SK-N-SH treated with all-trans-retinoic acid at 6 μM for 48 hours (cell line): Measurements from ENCODE around the gene PIM2.

ENCODE experiments used
- ATAC-seq: fragments of 200-7000 bp; cut with Tn5 transposase; 3 replicates; pipeline ENCODE4 v1.9.1; 2020; ENCODE audit warnings: mild to moderate bottlenecking, moderate library complexity
- CSDC2 ChIP-seq: fragments of 250-450 bp; sonication (Bioruptor Pico); IDR thresholded peaks from 2 replicates; pipeline ENCODE4 v1.5.0; 2020; ENCODE audit warnings: mild to moderate bottlenecking, moderate library complexity
- GLIS3 ChIP-seq: fragments of 250-450 bp; sonication (Bioruptor Pico); IDR thresholded peaks from 2 replicates; pipeline ENCODE4 v1.5.0; 2020; ENCODE audit warnings: mild to moderate bottlenecking, moderate library complexity
- ISL1 ChIP-seq: fragments of 250-450 bp; sonication (Bioruptor Pico); IDR thresholded peaks from 2 replicates; pipeline ENCODE4 v2.1.2; 2022; ENCODE audit warnings: mild to moderate bottlenecking, moderate library complexity
- OSR1 ChIP-seq: fragments of 250-450 bp; sonication (Bioruptor Pico); IDR thresholded peaks from 2 replicates; pipeline ENCODE4 v1.8.0; 2022; ENCODE audit warnings: moderate library complexity, mild to moderate bottlenecking, inconsistent platforms
- RARB ChIP-seq: fragments of 250-450 bp; sonication (Bioruptor Pico); IDR thresholded peaks from 2 replicates; pipeline ENCODE4 v1.8.0; 2021; ENCODE audit warnings: mild to moderate bottlenecking, moderate library complexity
- SNAI2 ChIP-seq: fragments of 250-450 bp; sonication (Bioruptor Pico); IDR thresholded peaks from 2 replicates; pipeline ENCODE4 v1.5.0; 2020; ENCODE audit warnings: mild to moderate bottlenecking, moderate library complexity
- TCF4 ChIP-seq: fragments of 250-450 bp; sonication (Bioruptor Pico); IDR thresholded peaks from 2 replicates; pipeline ENCODE4 v1.8.0; 2021; ENCODE audit warnings: mild to moderate bottlenecking, moderate library complexity, borderline replicate concordance
- TOX ChIP-seq: fragments of 250-450 bp; sonication (Bioruptor Pico); IDR thresholded peaks from 2 replicates; pipeline ENCODE4 v1.8.0; 2021; ENCODE audit warnings: mild to moderate bottlenecking, moderate library complexity, borderline replicate concordance
- ZC3H10 ChIP-seq: fragments of 250-450 bp; sonication (Bioruptor Pico); IDR thresholded peaks from 2 replicates; pipeline ENCODE4 v1.5.1; 2021; ENCODE audit warnings: mild to moderate bottlenecking, moderate library complexity
- ZFP3 ChIP-seq: fragments of 250-450 bp; sonication (Bioruptor Pico); IDR thresholded peaks from 2 replicates; pipeline ENCODE4 v1.5.0; 2020; ENCODE audit warnings: mild to moderate bottlenecking, moderate library complexity
- ZFP30 ChIP-seq: fragments of 450-650 bp; formaldehyde crosslinking; IDR thresholded peaks from 2 replicates; pipeline ENCODE4 v1.5.0; 2022; ENCODE audit warnings: mild to moderate bottlenecking, moderate library complexity
- ZNF565 ChIP-seq: fragments of 450-650 bp; formaldehyde crosslinking; conservative IDR thresholded peaks from 2 replicates; pipeline ENCODE4 v1.5.0; 2020; ENCODE audit warnings: low read depth, mild to moderate bottlenecking, moderate library complexity
- ZNF70 ChIP-seq: fragments of 450-650 bp; formaldehyde crosslinking; IDR thresholded peaks from 2 replicates; pipeline ENCODE4 v1.5.0; 2020; ENCODE audit warnings: mild to moderate bottlenecking, moderate library complexity
- TF ChIP-seq, protein P1 (sequence below): fragments of 250-450 bp; sonication (Bioruptor Pico); IDR thresholded peaks from 2 replicates; pipeline ENCODE4 v1.8.0; 2020; ENCODE audit warnings: mild to moderate bottlenecking, moderate library complexity, borderline replicate concordance
- TF ChIP-seq, protein P2 (sequence below): fragments of 250-450 bp; sonication (Bioruptor Pico); IDR thresholded peaks from 2 replicates; pipeline ENCODE4 v1.8.0; 2021; ENCODE audit warnings: low read depth, mild to moderate bottlenecking, moderate library complexity, borderline replicate concordance
- TF ChIP-seq, protein P3 (sequence below): fragments of 250-450 bp; sonication (Bioruptor Pico); IDR thresholded peaks from 2 replicates; pipeline ENCODE4 v1.5.1; 2021; ENCODE audit warnings: mild to moderate bottlenecking, moderate library complexity

The PIM2 gene

DNA sequence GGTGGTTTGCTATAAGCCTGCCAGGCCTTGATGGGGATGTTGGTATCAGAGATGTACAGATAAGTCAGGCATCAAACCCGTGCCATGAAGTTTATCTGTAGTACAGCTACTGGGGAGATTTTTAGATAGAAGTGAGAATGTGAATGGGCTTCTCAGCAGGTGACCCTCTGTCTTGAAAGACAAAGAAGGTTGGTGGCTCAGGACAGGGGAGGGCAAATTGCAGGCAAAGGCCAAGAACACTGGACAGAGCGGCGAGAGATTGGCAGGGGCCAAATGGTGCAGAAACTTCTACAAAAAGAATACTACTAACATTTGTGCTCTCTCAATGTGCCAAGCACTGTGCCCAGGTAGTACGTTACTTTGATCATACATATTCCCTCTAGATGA lies 1.9 kb upstream of the PIM2 start:
- no peak for TF ChIP-seq ZFP3 (CRISPR knock-in tag)
- TF ChIP-seq OSR1 (CRISPR knock-in tag): no peak
- TF ChIP-seq, protein P1, sequence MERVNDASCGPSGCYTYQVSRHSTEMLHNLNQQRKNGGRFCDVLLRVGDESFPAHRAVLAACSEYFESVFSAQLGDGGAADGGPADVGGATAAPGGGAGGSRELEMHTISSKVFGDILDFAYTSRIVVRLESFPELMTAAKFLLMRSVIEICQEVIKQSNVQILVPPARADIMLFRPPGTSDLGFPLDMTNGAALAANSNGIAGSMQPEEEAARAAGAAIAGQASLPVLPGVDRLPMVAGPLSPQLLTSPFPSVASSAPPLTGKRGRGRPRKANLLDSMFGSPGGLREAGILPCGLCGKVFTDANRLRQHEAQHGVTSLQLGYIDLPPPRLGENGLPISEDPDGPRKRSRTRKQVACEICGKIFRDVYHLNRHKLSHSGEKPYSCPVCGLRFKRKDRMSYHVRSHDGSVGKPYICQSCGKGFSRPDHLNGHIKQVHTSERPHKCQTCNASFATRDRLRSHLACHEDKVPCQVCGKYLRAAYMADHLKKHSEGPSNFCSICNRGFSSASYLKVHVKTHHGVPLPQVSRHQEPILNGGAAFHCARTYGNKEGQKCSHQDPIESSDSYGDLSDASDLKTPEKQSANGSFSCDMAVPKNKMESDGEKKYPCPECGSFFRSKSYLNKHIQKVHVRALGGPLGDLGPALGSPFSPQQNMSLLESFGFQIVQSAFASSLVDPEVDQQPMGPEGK (CRISPR knock-in tag): no peak
- TF ChIP-seq, protein P2, sequence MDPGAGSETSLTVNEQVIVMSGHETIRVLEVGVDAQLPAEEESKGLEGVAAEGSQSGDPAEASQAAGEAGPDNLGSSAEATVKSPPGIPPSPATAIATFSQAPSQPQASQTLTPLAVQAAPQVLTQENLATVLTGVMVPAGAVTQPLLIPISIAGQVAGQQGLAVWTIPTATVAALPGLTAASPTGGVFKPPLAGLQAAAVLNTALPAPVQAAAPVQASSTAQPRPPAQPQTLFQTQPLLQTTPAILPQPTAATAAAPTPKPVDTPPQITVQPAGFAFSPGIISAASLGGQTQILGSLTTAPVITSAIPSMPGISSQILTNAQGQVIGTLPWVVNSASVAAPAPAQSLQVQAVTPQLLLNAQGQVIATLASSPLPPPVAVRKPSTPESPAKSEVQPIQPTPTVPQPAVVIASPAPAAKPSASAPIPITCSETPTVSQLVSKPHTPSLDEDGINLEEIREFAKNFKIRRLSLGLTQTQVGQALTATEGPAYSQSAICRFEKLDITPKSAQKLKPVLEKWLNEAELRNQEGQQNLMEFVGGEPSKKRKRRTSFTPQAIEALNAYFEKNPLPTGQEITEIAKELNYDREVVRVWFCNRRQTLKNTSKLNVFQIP: no peak
- no peak for TF ChIP-seq ZC3H10
- no peak for TF ChIP-seq ZFP30
- TF ChIP-seq CSDC2: no peak
- no peak for ATAC-seq

DNA sequence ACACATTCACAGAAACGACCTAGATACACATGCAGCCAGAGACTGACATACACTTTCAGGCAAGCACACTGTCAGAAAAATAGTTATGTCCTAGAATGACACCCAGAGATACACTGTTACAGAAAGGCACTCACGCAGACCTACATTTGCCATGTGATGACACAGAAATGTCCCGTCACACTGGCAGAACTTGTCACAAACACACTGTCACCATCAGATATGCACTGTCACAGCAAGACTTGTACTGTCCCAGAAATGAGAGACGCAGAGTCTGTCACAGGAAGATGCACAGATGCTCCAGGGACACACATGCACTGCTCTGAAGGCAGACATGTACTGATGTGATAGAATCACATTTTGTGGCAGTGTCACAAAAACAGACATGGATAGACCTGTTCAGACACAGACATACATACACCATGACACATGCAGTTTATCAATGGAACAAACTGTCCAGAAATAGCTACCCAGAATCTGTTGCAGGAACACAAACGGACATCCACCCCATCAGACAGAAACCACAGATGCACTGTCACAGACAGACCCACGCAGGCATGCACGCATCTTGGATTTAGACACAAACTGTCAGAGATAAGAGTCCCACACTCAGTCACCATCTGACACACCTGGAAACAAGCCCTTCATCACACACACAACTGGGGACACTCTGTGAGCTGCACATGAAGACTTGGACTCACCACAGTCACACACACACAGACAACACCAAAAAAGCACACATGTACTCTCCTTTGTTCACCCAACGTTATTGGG lies 1.3 kb upstream of the PIM2 start:
- ATAC-seq: no peak
- TF ChIP-seq ZNF70 (no peak), OSR1 (CRISPR knock-in tag) (no peak), ISL1 (CRISPR knock-in tag) (no peak), TCF4 (CRISPR knock-in tag) (no peak)
- TF ChIP-seq, protein P3, sequence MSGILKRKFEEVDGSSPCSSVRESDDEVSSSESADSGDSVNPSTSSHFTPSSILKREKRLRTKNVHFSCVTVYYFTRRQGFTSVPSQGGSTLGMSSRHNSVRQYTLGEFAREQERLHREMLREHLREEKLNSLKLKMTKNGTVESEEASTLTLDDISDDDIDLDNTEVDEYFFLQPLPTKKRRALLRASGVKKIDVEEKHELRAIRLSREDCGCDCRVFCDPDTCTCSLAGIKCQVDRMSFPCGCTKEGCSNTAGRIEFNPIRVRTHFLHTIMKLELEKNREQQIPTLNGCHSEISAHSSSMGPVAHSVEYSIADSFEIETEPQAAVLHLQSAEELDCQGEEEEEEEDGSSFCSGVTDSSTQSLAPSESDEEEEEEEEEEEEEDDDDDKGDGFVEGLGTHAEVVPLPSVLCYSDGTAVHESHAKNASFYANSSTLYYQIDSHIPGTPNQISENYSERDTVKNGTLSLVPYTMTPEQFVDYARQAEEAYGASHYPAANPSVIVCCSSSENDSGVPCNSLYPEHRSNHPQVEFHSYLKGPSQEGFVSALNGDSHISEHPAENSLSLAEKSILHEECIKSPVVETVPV (CRISPR knock-in tag): no peak
- TF ChIP-seq, protein P1 (CRISPR knock-in tag): no peak

DNA sequence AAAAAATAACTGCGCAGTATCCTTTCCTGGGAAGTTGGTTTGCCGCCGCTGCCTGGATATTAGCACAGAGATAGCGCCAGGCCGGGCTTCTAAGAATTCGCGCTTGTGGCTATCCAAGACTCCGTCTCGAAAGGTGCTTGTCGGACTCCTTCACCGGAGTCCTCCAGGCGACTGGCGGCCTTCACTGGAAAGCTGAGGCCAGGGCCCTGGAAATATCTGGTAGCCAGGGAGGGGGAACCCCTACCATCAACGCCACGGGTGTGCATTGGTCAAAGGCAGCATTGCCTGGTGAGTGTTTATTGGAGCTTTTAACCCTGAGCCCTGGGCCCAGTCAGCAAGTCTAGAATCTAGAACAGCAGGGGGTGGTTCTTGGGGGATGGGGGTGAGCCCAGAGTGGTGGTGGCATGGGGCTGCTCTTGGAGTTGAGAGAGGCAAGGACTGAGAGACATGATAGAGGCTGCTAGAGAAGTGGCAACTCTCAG lies 577 bp upstream of the PIM2 start:
- peak; percentile 44 for ATAC-seq
- TF ChIP-seq ZC3H10 (no peak), GLIS3 (CRISPR knock-in tag) (no peak), OSR1 (CRISPR knock-in tag) (no peak), SNAI2 (no peak), TCF4 (CRISPR knock-in tag) (no peak), CSDC2 (no peak), TOX (CRISPR knock-in tag) (no peak), ZNF565 (CRISPR knock-in tag) (no peak), RARB (CRISPR knock-in tag) (no peak), ISL1 (CRISPR knock-in tag) (no peak)
- TF ChIP-seq, protein P3 (CRISPR knock-in tag): no peak
- TF ChIP-seq, all 23 proteins: peak for 0

DNA sequence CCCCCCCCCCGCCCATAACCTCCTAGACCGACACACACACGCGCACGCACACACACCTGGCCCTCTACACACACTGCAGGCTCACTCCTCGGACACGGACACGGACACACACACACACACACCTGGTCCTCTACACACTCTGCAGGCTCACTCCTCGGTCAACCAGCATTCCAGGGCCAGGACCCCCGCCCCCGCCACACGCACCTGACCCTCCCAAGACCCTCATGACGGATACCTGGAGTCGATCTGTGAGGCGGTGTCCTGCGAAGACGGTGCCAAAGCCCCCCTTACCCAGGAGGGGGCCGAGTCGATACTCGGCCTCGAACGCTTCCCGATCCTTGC lies 552 bp downstream of the PIM2 start:
- TF ChIP-seq ZC3H10: no peak
- no peak for TF ChIP-seq ZFP3 (CRISPR knock-in tag)
- TF ChIP-seq TOX (CRISPR knock-in tag): no peak
- TF ChIP-seq, protein P1 (CRISPR knock-in tag): no peak
- no peak for TF ChIP-seq TCF4 (CRISPR knock-in tag)

More for the DNA sequence above, 552 bp downstream of the PIM2 start:
- ATAC-seq: no peak; the same call in 2 of the 3 replicates
